ENCODE results near the gene FAM217A. TPM values are rescaled to one million over a fixed set of nuclear protein-coding genes. Genes with fewer than 3 reads are reported as not detected.

FAM217A gene
- total RNA-seq, 2 experiments from 2014 or later: not detected

GRCh38 chr6:4020822-4021132 lies 58.2 kb downstream of the FAM217A start:
- Mint-ChIP-seq H3K36me3 (ENCODE audit: low read depth) (peaks cover 58% of the 10 kb centered on the region), H3K27me3 (no peaks in the 10 kb centered on the region), H3K4me3 (peak overlapping the region; percentile 93), H3K9me3 (no peaks in the 10 kb centered on the region), H3K27ac (peak overlapping the region; percentile 96), H3K4me1 (ENCODE audit: low read depth) (peaks cover 80% of the 10 kb centered on the region)
- Histone ChIP-seq H3K9me3 (ENCODE audit: control insufficient read depth in 1 of 2, insufficient read depth in 1 of 2, low read length in 2 of 2) (no peaks in the 10 kb centered on the region), H3K27ac (ENCODE audit: low read depth in 1 of 2, low read length in 2 of 2) (peak overlapping the region; percentile 97 to 98), H3K27me3 (ENCODE audit: control insufficient read depth in 1 of 2, insufficient read depth in 2 of 2, low read length in 2 of 2) (no peaks in the 10 kb centered on the region), H3K4me3 (ENCODE audit: low read length) (peak overlapping the region; percentile 94), H3K36me3 (ENCODE audit: insufficient read depth, low read length) (no peaks in the 10 kb centered on the region), H3K4me1 (ENCODE audit: insufficient read depth, low read length) (peaks cover 52% of the 10 kb centered on the region)
- no peak for ATAC-seq (ENCODE audit: poor library complexity)
- ChIA-PET POLR2A (interaction anchor here (0.6 to 2.7 kb wide), 29 partner anchors 10 to 1255 kb away, joined by 3 to 46 read pairs (median 5); partner anchors contain the start of genes BPHL, CDYL, ECI2 and FAM50B), CTCF (interaction anchor here (0.9 to 2.8 kb wide), 10 partner anchors 9 to 864 kb away, joined by 3 to 23 read pairs (median 6); partner anchors contain the start of genes FAM50B and TUBB2A)
- intact Hi-C loops (cut with DNase I, micrococcal nuclease): loop anchor here (1.0 to 10.0 kb wide), 12 partner anchors 10 to 1253 kb away; partner anchors contain the start of genes ECI2 (in 2 of the 2), BPHL (in 1 of the 2), CDYL (in 1 of the 2) and RIPK1 (in 1 of the 2)
- DNase-seq: no peak
- no peak for TF ChIP-seq CTCF (IDR thresholded peaks at IDR 0.05)

- Mint-ChIP-seq H3K36me3 (ENCODE audit: low read depth) (peaks cover 67% of the 10 kb centered on the region), H3K4me1 (ENCODE audit: low read depth) (peaks cover 85% of the 10 kb centered on the region), H3K27me3 (no peaks in the 10 kb centered on the region), H3K9me3 (no peaks in the 10 kb centered on the region), H3K27ac (peak overlapping the region; percentile 96), H3K4me3 (peak overlapping the region; percentile 98)
- ATAC-seq (ENCODE audit: poor library complexity): peak; percentile 1
- no peaks in the 10 kb centered on the region for H3K9me3 ChIP-seq (ENCODE audit: control insufficient read depth in 1 of 2, insufficient read depth in 1 of 2, low read length in 2 of 2)
- peak overlapping the region; percentile 92 for H3K4me3 ChIP-seq (ENCODE audit: low read length)
- intact Hi-C loops (cut with DNase I, micrococcal nuclease): loop anchor here (1.0 to 10.0 kb wide), 5 partner anchors 11 to 1254 kb away; partner anchors contain the start of genes FAM50B (in 1 of the 2), SLC22A23 (in 1 of the 2) and WRNIP1 (in 1 of the 2)
- POLR2A ChIA-PET: interaction anchor here (0.6 to 2.7 kb wide), 13 partner anchors 11 to 1255 kb away, joined by 3 to 50 read pairs (median 4); partner anchors contain the start of genes ECI2, FAM50B, PSMG4 and RIPK1
- H3K4me1 ChIP-seq (ENCODE audit: insufficient read depth, low read length): peaks cover 50% of the 10 kb centered on the region
- H3K27me3 ChIP-seq (ENCODE audit: control insufficient read depth in 1 of 2, insufficient read depth in 2 of 2, low read length in 2 of 2): no peaks in the 10 kb centered on the region
- H3K36me3 ChIP-seq (ENCODE audit: insufficient read depth, low read length): peaks cover 7% of the 10 kb centered on the region
- CTCF ChIA-PET: interaction anchor here (1.3 to 2.6 kb wide), 3 partner anchors 12 to 40 kb away, joined by 3 to 26 read pairs (median 6); no protein-coding TSS in a partner anchor
- TF ChIP-seq CTCF (IDR thresholded peaks at IDR 0.05): no peak
- no peak for DNase-seq
- H3K27ac ChIP-seq (ENCODE audit: low read depth in 1 of 2, low read length in 2 of 2): peak overlapping the region; percentile 96
Observed at GRCh38 chr6:4018924-4019236, 60.1 kb downstream of the FAM217A start.

Other genes with a start within 250 kb of the FAM217A start
- gene FAM50B, start 229.8 kb downstream of the FAM217A start, total RNA-seq: 1 to 10 TPM; 2.7 to 2.8 TPM
- gene ECI2, start 56.4 kb upstream of the FAM217A start, total RNA-seq: 10 to 100 TPM; 25.6 to 30.1 TPM